Ovary (tissue), 9 donors: ENCODE measurements around the gene CDKN2B-AS1. TPM values are rescaled to one million over a fixed set of nuclear protein-coding genes. Genes with fewer than 3 reads are reported as not detected.

Experiments used
- DNase-seq, 5 donors: peaks; one replicate each; pipeline ENCODE4 v3.0.0-alpha.2; 2019 to 2020
- H3K27ac ChIP-seq, 2 donors: fragments of 200-600 bp; one replicate each; pipeline versions ENCODE4 v1.5.1 to v1.8.0; 2019 to 2022
- H3K27me3 ChIP-seq: fragments of 200-600 bp; one replicate; pipeline ENCODE4 v1.8.0; 2022
- H3K36me3 ChIP-seq: fragments of 200-600 bp; sonication (generic); one replicate; pipeline ENCODE4 v1.5.1; 2019
- H3K4me1 ChIP-seq: one replicate; pipeline ENCODE4 v1.8.1; 2013; ENCODE audit warnings: mild to moderate bottlenecking, moderate library complexity; ENCODE audit not compliant: insufficient read depth
- H3K4me3 ChIP-seq: fragments of 200-600 bp; sonication (generic); one replicate; pipeline ENCODE4 v1.5.1; 2017
- H3K9me3 ChIP-seq, 2 donors: fragments of 200-600 bp in 1 of 2; sonication (generic) in 1 of 2; one replicate each; pipeline versions ENCODE4 v1.5.1 to v1.8.1; 2013 to 2019; ENCODE audit warnings: mild to moderate bottlenecking in 1 of 2, moderate library complexity in 1 of 2
- EP300 ChIP-seq: sonication (generic); formaldehyde crosslinking; IDR thresholded peaks from one replicate; pipeline ENCODE4 v1.6.1; 2017; ENCODE audit warnings: antibody characterized with exemption
- POLR2A ChIP-seq: fragments of 450-650 bp; IDR thresholded peaks from one replicate; pipeline ENCODE4 v1.6.1; 2017; ENCODE audit warnings: antibody characterized with exemption, mild to moderate bottlenecking, moderate library complexity
- WGBS, 3 donors: extraction: QIAGEN DNeasy Blood & Tissue Kit in 1 of 3; methylation state at CpG; one replicate each; pipeline versions ENCODE4 v1.1.5 to v1.1.7; 2013 to 2017; 5-methylcytosine and 5-hydroxymethylcytosine counted together
- intact Hi-C, 4 donors: fragments of 100-400 bp; cut with DNase I; formaldehyde crosslinking; loops; one replicate each; pipeline versions ENCODE4 v1.11.0 to v1.15.1; 2022 to 2023
- polyA plus RNA-seq, 2 donors: library from polyadenylated mRNA; stranded (reverse); fragments of 200-250 nt in 1 of 2; fragments of 350-450 nt in 1 of 2; fragmentation: Illumina TruSeq in 1 of 2; extraction: RNeasy Lipid Tissue Mini Kit (QIAGEN cat#74804) in 1 of 2; gene quantifications; one replicate each; pipeline ENCODE4 v1.2.3, GENCODE V29; 2013 to 2014
- small RNA-seq: library from RNA; depleted of rRNA; stranded (forward); fragments of <200 nt; gene quantifications from one replicate; pipeline ENCODE3, GENCODE V24; 2016
- total RNA-seq, 7 donors: library from RNA; depleted of rRNA in 2 of 7; stranded (reverse); fragments of >200 nt in 2 of 7; fragmentation: NEBNext Ultra II Directional in 3 of 7; extraction: Animal tissue kit (Norgen Biotek cat#: 25700) in 3 of 7; gene quantifications; one replicate each; pipeline versions ENCODE4 v1.1.0 to v1.2.4, GENCODE V29; 2016 to 2023
- TF ChIP-seq, protein P1 (sequence below), 3 donors: fragments of 450-650 bp in 2 of 3; fragments of 200-600 bp in 1 of 3; IDR thresholded peaks; one replicate each; pipeline versions ENCODE4 v1.5.1 to v1.8.0; 2016 to 2022; ENCODE audit warnings: antibody characterized with exemption in 3 of 3, mild to moderate bottlenecking in 1 of 3
- donor health status: DM: no; HTN: no; CAD: no; lungs with moderate emphysema.
- donor health status: DM: no; HTN: no; CAD: no.
- donor health status: Bipolar disorder and iron deficiency.
- donor health status: DM: yes; HTN: yes; CAD: no.
- donor health status: DM: no; HTN: no; CAD: no.
- donor health status: DM: yes; HTN: yes; CAD: no.

Gene CDKN2B-AS1
- total and polyA plus RNA-seq, 9 donors = 0.06 to 2.1 (median 0.58) TPM; not detected in 1

- no peaks in the 10 kb centered on the region for H3K27me3 ChIP-seq
- TF ChIP-seq, protein P1, sequence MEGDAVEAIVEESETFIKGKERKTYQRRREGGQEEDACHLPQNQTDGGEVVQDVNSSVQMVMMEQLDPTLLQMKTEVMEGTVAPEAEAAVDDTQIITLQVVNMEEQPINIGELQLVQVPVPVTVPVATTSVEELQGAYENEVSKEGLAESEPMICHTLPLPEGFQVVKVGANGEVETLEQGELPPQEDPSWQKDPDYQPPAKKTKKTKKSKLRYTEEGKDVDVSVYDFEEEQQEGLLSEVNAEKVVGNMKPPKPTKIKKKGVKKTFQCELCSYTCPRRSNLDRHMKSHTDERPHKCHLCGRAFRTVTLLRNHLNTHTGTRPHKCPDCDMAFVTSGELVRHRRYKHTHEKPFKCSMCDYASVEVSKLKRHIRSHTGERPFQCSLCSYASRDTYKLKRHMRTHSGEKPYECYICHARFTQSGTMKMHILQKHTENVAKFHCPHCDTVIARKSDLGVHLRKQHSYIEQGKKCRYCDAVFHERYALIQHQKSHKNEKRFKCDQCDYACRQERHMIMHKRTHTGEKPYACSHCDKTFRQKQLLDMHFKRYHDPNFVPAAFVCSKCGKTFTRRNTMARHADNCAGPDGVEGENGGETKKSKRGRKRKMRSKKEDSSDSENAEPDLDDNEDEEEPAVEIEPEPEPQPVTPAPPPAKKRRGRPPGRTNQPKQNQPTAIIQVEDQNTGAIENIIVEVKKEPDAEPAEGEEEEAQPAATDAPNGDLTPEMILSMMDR (IDR thresholded peaks at IDR 0.05) = no peak
- TF ChIP-seq EP300 = no peak
- TF ChIP-seq POLR2A = no peak
- intact Hi-C loops = no loop called here
- DNase-seq = no peak
- H3K4me3 ChIP-seq = no peak overlapping the region
- H3K4me1 ChIP-seq = no peaks in the 10 kb centered on the region
- H3K9me3 ChIP-seq = no peaks in the 10 kb centered on the region
- no peak overlapping the region for H3K27ac ChIP-seq
- no peaks in the 10 kb centered on the region for H3K36me3 ChIP-seq
- WGBS, 3 donors = 21 to 31% (median 24%) methylated on average over 1 of the region's 1 CpG
These were observed 165.6 kb downstream of the CDKN2B-AS1 start for GRCh38 chr9:22160221-22160620.

DNA sequence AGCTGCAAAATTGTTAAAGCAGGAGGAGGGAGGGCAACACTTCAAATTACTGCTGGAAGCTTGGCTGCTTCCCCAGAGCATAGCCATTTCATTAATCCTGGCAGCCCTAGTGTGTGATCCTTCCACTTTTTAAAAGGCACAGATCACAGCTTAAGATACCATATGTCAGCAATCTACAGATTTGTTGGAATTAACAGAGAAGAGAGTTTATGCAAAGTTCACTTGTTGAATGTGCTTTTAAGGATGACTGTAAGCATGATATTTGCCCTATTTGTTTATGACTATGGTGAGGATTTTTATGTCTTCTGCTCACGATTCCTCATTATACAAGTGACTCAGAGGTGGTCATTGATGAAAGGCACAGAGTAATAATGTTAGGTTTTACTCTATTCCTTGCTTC is 170.6 kb downstream of the CDKN2B-AS1 start:
- intact Hi-C loops = no loop called here
- Histone ChIP-seq H3K9me3 (no peaks in the 10 kb centered on the region), H3K27me3 (no peaks in the 10 kb centered on the region), H3K4me1 (no peaks in the 10 kb centered on the region), H3K4me3 (no peak overlapping the region), H3K36me3 (no peaks in the 10 kb centered on the region), H3K27ac (no peak overlapping the region)
- TF ChIP-seq, protein P1 (IDR thresholded peaks at IDR 0.05) = no peak
- TF ChIP-seq POLR2A (no peak), EP300 (no peak)
- 39 to 41% (median 40%) methylated on average over 1 of the region's 1 CpG for WGBS, 3 donors
- no peak for DNase-seq

- no peaks in the 10 kb centered on the region for H3K27me3 ChIP-seq
- no peak overlapping the region for H3K4me3 ChIP-seq
- H3K27ac ChIP-seq = no peak overlapping the region
- WGBS, 3 donors = 79 to 87% (median 82%) methylated on average over 2 of the region's 2 CpGs
- intact Hi-C loops = no loop called here
- no peaks in the 10 kb centered on the region for H3K36me3 ChIP-seq
- TF ChIP-seq, protein P1 (IDR thresholded peaks at IDR 0.05) = no peak
- TF ChIP-seq POLR2A (no peak), EP300 (no peak)
- H3K4me1 ChIP-seq = no peaks in the 10 kb centered on the region
- DNase-seq = no peak
- no peaks in the 10 kb centered on the region for H3K9me3 ChIP-seq
These were observed 174.7 kb downstream of the CDKN2B-AS1 start for GRCh38 chr9:22169243-22169642.

DNA sequence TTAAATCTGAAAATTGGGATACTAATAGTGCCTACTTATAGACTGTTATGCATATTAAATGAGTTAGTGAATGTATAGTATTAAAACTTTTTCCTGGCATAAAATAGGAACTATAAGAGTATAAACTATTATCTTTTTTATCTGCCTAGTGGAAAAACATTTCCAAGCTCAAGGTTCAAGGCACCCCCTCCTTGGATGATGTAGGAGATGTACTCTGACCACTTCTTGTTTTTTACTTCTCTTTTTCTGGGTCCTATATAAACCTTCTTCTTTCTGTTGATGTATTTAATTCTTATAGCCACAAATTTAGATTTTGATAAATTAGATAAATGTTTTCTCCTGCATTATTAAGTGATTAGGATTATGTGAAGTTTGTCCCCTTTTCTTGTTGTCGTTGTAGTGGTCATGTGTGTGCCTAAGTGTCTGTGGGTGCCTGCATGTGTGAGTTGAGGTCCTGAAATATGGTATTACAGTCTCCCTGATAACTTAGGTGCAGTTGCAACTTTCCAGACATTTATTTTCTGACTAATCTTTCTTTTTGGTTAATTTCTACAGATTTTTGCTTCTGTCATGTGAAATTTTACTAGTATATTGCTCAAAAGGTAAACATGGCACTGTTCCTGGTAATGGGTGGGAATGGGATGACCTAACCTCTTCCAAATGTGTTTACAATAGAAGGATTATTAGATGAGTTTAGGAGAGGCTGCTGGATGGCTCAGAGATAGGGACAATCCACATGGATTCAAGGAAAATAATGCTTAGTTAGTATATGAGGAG is 175.3 kb downstream of the CDKN2B-AS1 start:
- no peaks in the 10 kb centered on the region for H3K9me3 ChIP-seq
- DNase-seq = no peak
- no peaks in the 10 kb centered on the region for H3K36me3 ChIP-seq
- no peaks in the 10 kb centered on the region for H3K4me1 ChIP-seq
- WGBS, 3 donors = 84 to 88% (median 85%) methylated on average over 1 of the region's 1 CpG
- H3K4me3 ChIP-seq = no peak overlapping the region
- no peak overlapping the region for H3K27ac ChIP-seq
- TF ChIP-seq, protein P1 (IDR thresholded peaks at IDR 0.05) = no peak
- TF ChIP-seq EP300 = no peak
- TF ChIP-seq POLR2A = no peak
- no peaks in the 10 kb centered on the region for H3K27me3 ChIP-seq
- intact Hi-C loops = no loop called here

Small RNAs within 50 kb of the gene (small RNA-seq; reads per million reads assigned to genes)
- gene RF01909 (not detected), gene RF02045 (not detected)

Other genes with a start within 250 kb of the CDKN2B-AS1 start
- 10 to 100 TPM; 30.1 to 43.3 (median 34.5) TPM for gene MTAP, start 192.2 kb upstream of the CDKN2B-AS1 start, total RNA-seq
- gene MTAP, start 192.2 kb upstream of the CDKN2B-AS1 start, polyA plus RNA-seq = 10 to 100 TPM; 12.2 to 24.5 TPM
- gene CDKN2A, start 399 bp upstream of the CDKN2B-AS1 start, total RNA-seq = 1 to 10 TPM in 3 of 7 donors, under 1 TPM in 4; 0.20 to 7.6 (median 0.82) TPM
- gene CDKN2A, start 399 bp upstream of the CDKN2B-AS1 start, polyA plus RNA-seq = 1 to 10 TPM; 1.0 to 1.3 TPM
- gene CDKN2B, start 14.5 kb downstream of the CDKN2B-AS1 start, total RNA-seq = 1 to 10 TPM; 1.0 to 5.3 (median 1.7) TPM
- 1 to 10 TPM in 1 of 2 donors, under 1 TPM in 1; 0.63 to 5.7 TPM for gene CDKN2B, start 14.5 kb downstream of the CDKN2B-AS1 start, polyA plus RNA-seq